ENCODE results near the gene RXRA. TPM values are rescaled to one million over a fixed set of nuclear protein-coding genes. Genes with fewer than 3 reads are reported as not detected.

The RXRA gene
- total and polyA plus RNA-seq, 2 of the 13 experiments (the other 11 are each of a cell fraction or from before 2014, with no cell fraction given) = 18.9 to 29.2 TPM

DNA sequence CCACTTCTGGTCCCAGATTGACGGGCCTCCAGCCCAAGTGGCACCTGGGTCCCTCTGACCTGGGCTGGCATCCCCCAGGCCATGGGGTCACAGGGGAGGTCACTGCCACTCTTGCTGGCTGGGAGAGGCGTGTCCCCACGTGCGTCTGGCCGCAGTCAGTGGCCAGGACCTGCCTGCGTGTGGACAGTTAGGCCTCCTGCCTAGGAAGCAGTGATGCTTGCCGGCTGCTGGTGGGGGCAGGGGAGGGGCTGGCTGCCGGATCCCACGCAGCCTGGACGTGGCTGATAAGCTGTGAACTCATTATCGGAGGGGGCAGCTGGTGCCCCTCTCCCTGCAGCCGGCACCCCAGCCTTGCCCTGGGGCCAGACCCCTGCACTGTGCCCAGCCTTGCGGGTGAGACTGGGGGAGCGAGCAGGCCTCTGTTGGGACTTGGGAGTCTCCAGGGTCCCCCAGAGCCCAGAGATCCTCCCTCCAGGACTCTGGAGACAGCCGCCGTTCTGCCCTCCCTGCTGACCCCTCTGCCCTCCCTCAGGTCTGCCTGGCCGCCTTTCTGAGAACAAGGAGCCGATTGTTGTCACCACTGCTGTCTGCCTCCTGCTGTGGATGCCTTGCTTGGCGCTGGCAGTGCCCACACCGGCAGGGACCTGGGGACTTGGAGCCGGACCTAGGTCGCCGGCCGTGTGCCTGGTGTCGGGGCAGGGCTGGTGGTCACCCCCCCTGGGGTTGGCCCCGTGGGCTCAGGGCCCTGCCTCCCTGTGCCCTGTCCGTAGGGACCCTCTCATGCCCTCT, 12.3 kb downstream of the RXRA start (continued):
- TF ChIP-seq ARID4A (CRISPR knock-in tag; IDR thresholded peaks at IDR 0.05; ENCODE audit: borderline replicate concordance) (peak; percentile 31; the same call in 1 of the 2 replicates), SMAD3 (CRISPR knock-in tag; IDR thresholded peaks at IDR 0.05) (no peak), ZSCAN20 (CRISPR knock-in tag; IDR thresholded peaks at IDR 0.05; ENCODE audit: borderline replicate concordance) (no peak), ZFY (CRISPR knock-in tag; IDR thresholded peaks at IDR 0.05) (no peak), ZNF841 (CRISPR knock-in tag; IDR thresholded peaks at IDR 0.05; ENCODE audit: borderline replicate concordance) (no peak), ZNF670 (CRISPR knock-in tag; IDR thresholded peaks at IDR 0.05; ENCODE audit: borderline replicate concordance) (no peak), SCMH1 (CRISPR knock-in tag; IDR thresholded peaks at IDR 0.05; ENCODE audit: borderline replicate concordance) (no peak), ZNF430 (CRISPR knock-in tag; IDR thresholded peaks at IDR 0.05) (no peak), ZBTB7B (CRISPR knock-in tag; IDR thresholded peaks at IDR 0.05) (0 out of 2 replicates have a peak, but pooled peaks have one; percentile 4), JDP2 (CRISPR knock-in tag; IDR thresholded peaks at IDR 0.05; ENCODE audit: borderline replicate concordance) (no peak), XRCC5 (optimal IDR thresholded peaks at IDR 0.05; ENCODE audit: low read length) (peak; percentile 19), ZBTB2 (CRISPR knock-in tag; IDR thresholded peaks at IDR 0.05; ENCODE audit: low read depth) (no peak)
- TF ChIP-seq, protein P1, sequence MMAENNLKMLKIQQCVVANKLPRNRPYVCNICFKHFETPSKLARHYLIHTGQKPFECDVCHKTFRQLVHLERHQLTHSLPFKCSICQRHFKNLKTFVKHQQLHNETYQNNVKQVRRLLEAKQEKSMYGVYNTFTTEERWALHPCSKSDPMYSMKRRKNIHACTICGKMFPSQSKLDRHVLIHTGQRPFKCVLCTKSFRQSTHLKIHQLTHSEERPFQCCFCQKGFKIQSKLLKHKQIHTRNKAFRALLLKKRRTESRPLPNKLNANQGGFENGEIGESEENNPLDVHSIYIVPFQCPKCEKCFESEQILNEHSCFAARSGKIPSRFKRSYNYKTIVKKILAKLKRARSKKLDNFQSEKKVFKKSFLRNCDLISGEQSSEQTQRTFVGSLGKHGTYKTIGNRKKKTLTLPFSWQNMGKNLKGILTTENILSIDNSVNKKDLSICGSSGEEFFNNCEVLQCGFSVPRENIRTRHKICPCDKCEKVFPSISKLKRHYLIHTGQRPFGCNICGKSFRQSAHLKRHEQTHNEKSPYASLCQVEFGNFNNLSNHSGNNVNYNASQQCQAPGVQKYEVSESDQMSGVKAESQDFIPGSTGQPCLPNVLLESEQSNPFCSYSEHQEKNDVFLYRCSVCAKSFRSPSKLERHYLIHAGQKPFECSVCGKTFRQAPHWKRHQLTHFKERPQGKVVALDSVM (CRISPR knock-in tag; IDR thresholded peaks at IDR 0.05) = no peak
- TF ChIP-seq, protein P2, sequence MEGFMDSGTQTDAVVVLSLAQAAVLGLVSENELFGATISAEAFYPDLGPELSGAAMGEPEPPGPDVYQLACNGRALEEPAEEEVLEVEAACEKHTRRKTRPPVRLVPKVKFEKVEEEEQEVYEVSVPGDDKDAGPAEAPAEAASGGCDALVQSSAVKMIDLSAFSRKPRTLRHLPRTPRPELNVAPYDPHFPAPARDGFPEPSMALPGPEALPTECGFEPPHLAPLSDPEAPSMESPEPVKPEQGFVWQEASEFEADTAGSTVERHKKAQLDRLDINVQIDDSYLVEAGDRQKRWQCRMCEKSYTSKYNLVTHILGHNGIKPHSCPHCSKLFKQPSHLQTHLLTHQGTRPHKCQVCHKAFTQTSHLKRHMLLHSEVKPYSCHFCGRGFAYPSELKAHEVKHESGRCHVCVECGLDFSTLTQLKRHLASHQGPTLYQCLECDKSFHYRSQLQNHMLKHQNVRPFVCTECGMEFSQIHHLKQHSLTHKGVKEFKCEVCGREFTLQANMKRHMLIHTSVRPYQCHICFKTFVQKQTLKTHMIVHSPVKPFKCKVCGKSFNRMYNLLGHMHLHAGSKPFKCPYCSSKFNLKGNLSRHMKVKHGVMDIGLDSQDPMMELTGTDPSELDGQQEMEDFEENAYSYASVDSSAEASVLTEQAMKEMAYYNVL (CRISPR knock-in tag; IDR thresholded peaks at IDR 0.05; ENCODE audit: borderline replicate concordance) = no peak
